ENCODE data around the gene DPM3.
A peak's percentile ranks its signal among the peaks of the same experiment; 100 is the strongest.
"Not testable (repeated sequence)": the region's sequence is repeated elsewhere in the genome, so short reads cannot be mapped to it uniquely, and the experiment has no call there.

Gene DPM3

GRCh38 chr1:155139895-155140629, at the start of gene DPM3:
DPM3 (minus strand) TSS chr1:155140531; CDS start chr1:155140240, 291 bp downstream.
- DNase-seq = peak; percentile 93

GRCh38 chr1:155189926-155190325, 49.6 kb upstream of the DPM3 start:
- DNase-seq = not testable (repeated sequence)

- no peak for DNase-seq
These were observed 47.9 kb upstream of the DPM3 start for GRCh38 chr1:155188268-155188667.

GRCh38 chr1:155187456-155187891, 47.1 kb upstream of the DPM3 start:
- DNase-seq = no peak

- no peak for DNase-seq
These were observed 46.6 kb upstream of the DPM3 start for GRCh38 chr1:155186794-155187455.

GRCh38 chr1:155186067-155186793, 45.9 kb upstream of the DPM3 start:
- DNase-seq = no peak

GRCh38 chr1:155185783-155186066, 45.4 kb upstream of the DPM3 start:
- no peak for DNase-seq

GRCh38 chr1:155184835-155185782, 44.8 kb upstream of the DPM3 start:
- peak; percentile 67 for DNase-seq

- DNase-seq = no peak
These were observed 44.0 kb upstream of the DPM3 start for GRCh38 chr1:155184351-155184811.

GRCh38 chr1:155183775-155184221, 43.5 kb upstream of the DPM3 start:
- no peak for DNase-seq

GRCh38 chr1:155182052-155182550, 41.8 kb upstream of the DPM3 start:
- no peak for DNase-seq

- no peak for DNase-seq
These were observed 41.2 kb upstream of the DPM3 start for GRCh38 chr1:155181371-155182051.

GRCh38 chr1:155179112-155180031, 39.0 kb upstream of the DPM3 start:
- DNase-seq = no peak

GRCh38 chr1:155178441-155179111, 38.2 kb upstream of the DPM3 start:
- DNase-seq = no peak

- DNase-seq = no peak
These were observed 37.6 kb upstream of the DPM3 start for GRCh38 chr1:155177918-155178281.

- DNase-seq = no peak
These were observed 37.0 kb upstream of the DPM3 start for GRCh38 chr1:155177192-155177917.

GRCh38 chr1:155176544-155177071, 36.3 kb upstream of the DPM3 start:
- peak; percentile 90 for DNase-seq

GRCh38 chr1:155175927-155176371, 35.6 kb upstream of the DPM3 start:
- DNase-seq = no peak

Measured in OCI-M1 (cell line).